Osteocyte (in vitro differentiated cells): Measurements from ENCODE around the gene PCGF1. TPM values are rescaled to one million over a fixed set of nuclear protein-coding genes. Genes with fewer than 3 reads are reported as not detected.

Experiments used
- DNase-seq: peaks from one replicate; pipeline ENCODE4 v3.0.0; 2021; ENCODE audit warnings: mixed read lengths; ENCODE audit not compliant: unreplicated experiment; ENCODE audit errors: extremely low spot score
- H3K27ac Mint-ChIP-seq: one replicate; pipeline ENCODE4 v1.8.0; 2021; ENCODE audit warnings: mild to moderate bottlenecking, mixed read lengths; ENCODE audit not compliant: unreplicated experiment
- H3K27me3 Mint-ChIP-seq: one replicate; pipeline ENCODE4 v1.8.0; 2021; ENCODE audit warnings: mixed read lengths; ENCODE audit not compliant: unreplicated experiment
- H3K36me3 Mint-ChIP-seq: one replicate; pipeline ENCODE4 v1.8.0; 2021; ENCODE audit warnings: mixed read lengths; ENCODE audit not compliant: unreplicated experiment
- H3K4me1 Mint-ChIP-seq: one replicate; pipeline ENCODE4 v1.8.0; 2021; ENCODE audit warnings: mixed read lengths; ENCODE audit not compliant: unreplicated experiment
- H3K4me3 Mint-ChIP-seq: one replicate; pipeline ENCODE4 v1.8.0; 2021; ENCODE audit warnings: mild to moderate bottlenecking, moderate library complexity, mixed read lengths; ENCODE audit not compliant: unreplicated experiment
- H3K9me3 Mint-ChIP-seq: one replicate; pipeline ENCODE4 v1.8.0; 2021; ENCODE audit warnings: mixed read lengths; ENCODE audit not compliant: unreplicated experiment
- total RNA-seq: library from RNA; stranded (reverse); gene quantifications from 2 replicates; pipeline ENCODE4 v1.2.1, GENCODE V29; 2021
- TF ChIP-seq, protein P1 (sequence below): fragments of 200-600 bp; sonication (generic); IDR thresholded peaks from 2 replicates; pipeline ENCODE4 v1.5.0; 2021; ENCODE audit warnings: antibody characterized with exemption, mild to moderate bottlenecking, moderate library complexity

The PCGF1 gene
- total RNA-seq, 1 donor from 2014 or later, result 32.5 TPM

DNA sequence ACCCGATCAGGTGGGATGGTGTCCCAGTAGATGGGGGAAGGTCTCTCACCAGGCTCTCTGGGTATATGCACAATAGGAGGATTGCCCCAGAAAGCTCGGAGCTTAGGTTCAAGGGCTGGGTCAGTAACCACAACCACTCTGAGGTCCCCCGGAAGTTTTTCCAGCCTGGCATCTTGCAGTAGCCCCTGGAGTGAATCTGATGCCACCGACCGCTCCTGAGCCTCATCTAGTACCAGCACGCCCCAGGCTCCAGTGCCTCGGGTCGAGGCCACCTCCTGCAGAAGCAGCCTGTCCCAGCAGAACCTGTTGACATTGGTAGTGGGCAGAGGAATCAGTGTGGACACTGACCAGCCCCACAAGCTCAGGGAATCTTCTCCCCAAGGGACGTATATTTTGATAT lies 16.5 kb upstream of the PCGF1 start:
- Mint-ChIP-seq H3K4me3 (no peak overlapping the region), H3K27me3 (peaks cover 33% of the 10 kb centered on the region), H3K36me3 (peaks cover 17% of the 10 kb centered on the region), H3K9me3 (no peaks in the 10 kb centered on the region), H3K27ac (no peak overlapping the region), H3K4me1 (peaks cover 11% of the 10 kb centered on the region)
- TF ChIP-seq, protein P1, sequence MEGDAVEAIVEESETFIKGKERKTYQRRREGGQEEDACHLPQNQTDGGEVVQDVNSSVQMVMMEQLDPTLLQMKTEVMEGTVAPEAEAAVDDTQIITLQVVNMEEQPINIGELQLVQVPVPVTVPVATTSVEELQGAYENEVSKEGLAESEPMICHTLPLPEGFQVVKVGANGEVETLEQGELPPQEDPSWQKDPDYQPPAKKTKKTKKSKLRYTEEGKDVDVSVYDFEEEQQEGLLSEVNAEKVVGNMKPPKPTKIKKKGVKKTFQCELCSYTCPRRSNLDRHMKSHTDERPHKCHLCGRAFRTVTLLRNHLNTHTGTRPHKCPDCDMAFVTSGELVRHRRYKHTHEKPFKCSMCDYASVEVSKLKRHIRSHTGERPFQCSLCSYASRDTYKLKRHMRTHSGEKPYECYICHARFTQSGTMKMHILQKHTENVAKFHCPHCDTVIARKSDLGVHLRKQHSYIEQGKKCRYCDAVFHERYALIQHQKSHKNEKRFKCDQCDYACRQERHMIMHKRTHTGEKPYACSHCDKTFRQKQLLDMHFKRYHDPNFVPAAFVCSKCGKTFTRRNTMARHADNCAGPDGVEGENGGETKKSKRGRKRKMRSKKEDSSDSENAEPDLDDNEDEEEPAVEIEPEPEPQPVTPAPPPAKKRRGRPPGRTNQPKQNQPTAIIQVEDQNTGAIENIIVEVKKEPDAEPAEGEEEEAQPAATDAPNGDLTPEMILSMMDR, result no peak
- DNase-seq, result no peak

DNA sequence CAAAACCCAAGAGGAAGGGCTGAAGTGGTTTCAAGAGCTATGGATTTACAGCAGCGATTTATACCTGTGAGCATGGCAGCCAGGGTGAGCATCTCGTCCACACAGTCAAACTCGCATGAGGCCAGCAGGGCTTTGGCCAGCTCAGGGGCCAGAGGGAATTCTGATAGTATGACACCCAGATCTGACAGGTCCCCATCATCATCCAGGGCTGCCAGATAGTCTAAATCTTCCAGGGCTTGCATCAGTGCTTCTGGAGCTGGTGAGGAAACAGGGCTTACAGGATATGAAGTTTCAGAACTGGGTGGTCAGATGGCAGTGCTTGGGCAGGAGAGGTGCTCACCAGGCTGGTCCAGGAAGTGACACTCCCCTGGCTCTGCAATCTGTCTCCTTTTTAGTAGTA lies 15.0 kb upstream of the PCGF1 start:
- no peaks in the 10 kb centered on the region for H3K9me3 Mint-ChIP-seq
- no peak for DNase-seq
- no peak overlapping the region for H3K27ac Mint-ChIP-seq
- H3K36me3 Mint-ChIP-seq, result peaks cover 17% of the 10 kb centered on the region
- H3K27me3 Mint-ChIP-seq, result peaks cover 48% of the 10 kb centered on the region
- TF ChIP-seq, protein P1, result no peak
- H3K4me3 Mint-ChIP-seq, result no peak overlapping the region
- no peaks in the 10 kb centered on the region for H3K4me1 Mint-ChIP-seq

DNA sequence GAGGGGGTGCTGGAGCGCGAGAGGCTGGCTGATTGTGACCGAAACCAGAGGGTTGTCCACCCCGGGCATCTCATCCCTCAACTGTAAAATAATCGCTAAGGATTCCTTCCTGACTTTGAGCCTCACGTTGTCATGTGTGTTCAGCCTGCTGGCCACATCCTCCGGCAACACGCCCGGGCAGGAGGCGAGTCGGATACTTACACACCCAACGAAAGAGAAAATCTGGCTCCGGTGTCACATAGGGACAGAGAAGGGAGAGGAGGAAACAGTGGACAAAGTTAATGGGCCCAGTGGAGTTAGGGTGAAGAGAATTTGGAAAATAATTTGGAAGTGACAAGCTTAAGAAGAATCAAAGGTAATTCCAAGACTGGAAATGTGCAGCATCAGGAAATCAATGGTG lies 9.2 kb upstream of the PCGF1 start:
- no peak overlapping the region for H3K27ac Mint-ChIP-seq
- H3K36me3 Mint-ChIP-seq, result no peaks in the 10 kb centered on the region
- DNase-seq, result no peak
- peaks cover 76% of the 10 kb centered on the region for H3K27me3 Mint-ChIP-seq
- TF ChIP-seq, protein P1, result no peak
- H3K4me1 Mint-ChIP-seq, result peaks cover 11% of the 10 kb centered on the region
- no peaks in the 10 kb centered on the region for H3K9me3 Mint-ChIP-seq
- H3K4me3 Mint-ChIP-seq, result no peak overlapping the region

DNA sequence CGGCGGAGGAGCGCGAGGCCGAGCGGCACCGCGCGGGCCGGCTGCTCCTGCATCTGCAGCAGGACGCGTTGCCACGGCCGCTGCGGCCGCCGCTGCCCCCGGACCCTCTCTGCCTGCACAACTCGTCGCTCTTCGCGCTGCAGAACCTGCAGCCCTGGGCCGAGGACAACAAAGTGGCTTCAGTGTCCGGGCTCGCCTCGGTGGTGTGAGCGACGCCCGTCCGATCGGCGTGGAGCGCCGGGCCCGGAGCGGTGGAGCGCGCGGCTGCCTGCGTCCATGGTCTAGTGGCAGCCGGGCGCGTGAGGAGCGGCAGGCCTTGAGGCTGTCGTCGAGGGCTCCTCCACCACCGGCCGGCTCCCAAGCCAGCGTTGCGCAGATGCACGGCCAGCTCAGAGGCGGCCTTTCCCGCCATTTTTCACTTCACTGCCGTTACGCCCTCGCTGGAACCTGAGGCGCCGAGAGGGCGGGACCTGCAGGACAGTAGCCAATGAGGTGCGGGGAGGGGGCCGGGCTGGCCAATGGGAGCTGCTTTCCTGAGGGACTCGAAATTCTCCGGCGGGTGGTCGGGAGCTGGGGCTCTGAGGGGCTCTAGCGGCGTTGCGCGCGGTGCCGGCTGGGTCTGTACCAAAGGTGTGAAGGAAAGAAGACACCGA lies 8.6 kb upstream of the PCGF1 start:
- Mint-ChIP-seq H3K27me3 (peaks cover 80% of the 10 kb centered on the region), H3K9me3 (no peaks in the 10 kb centered on the region), H3K36me3 (no peaks in the 10 kb centered on the region), H3K4me1 (peaks cover 11% of the 10 kb centered on the region), H3K27ac (no peak overlapping the region), H3K4me3 (peak overlapping the region; percentile 29)
- DNase-seq, result no peak
- TF ChIP-seq, protein P1, result no peak

DNA sequence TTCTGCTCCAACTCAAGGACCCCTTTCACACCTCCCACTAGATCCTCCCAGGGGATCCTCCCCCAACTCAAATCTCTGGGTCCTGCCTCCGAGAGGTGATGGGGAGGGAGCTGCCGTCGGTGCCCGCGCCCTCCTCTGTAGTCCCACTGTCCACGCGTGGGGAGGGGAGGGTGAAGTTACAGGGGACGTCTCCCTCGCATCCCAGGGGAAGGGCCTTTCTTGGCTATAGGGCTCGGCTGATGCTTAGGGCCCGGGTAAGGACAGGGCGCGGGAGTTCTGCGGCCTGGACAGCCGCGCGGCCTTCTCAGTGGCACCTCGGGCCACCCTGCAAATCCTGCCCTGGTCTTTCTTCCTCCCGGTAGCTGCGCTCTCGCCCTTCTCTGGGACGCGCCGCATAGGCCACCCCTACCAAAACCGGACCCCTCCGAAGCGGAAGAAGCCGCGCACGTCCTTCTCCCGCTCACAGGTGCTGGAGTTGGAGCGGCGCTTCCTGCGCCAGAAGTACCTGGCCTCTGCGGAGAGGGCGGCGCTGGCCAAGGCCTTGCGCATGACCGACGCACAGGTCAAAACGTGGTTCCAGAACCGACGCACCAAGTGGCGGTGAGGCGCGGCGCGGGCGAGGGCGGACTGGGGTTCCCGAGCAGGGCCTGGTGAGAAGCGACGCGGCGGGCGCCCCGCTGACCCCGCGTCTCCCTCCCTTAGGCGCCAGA lies 7.9 kb upstream of the PCGF1 start:
- TF ChIP-seq, protein P1, result no peak
- no peak for DNase-seq
- H3K4me3 Mint-ChIP-seq, result peak overlapping the region; percentile 29
- no peaks in the 10 kb centered on the region for H3K9me3 Mint-ChIP-seq
- H3K4me1 Mint-ChIP-seq, result peaks cover 11% of the 10 kb centered on the region
- no peaks in the 10 kb centered on the region for H3K36me3 Mint-ChIP-seq
- H3K27ac Mint-ChIP-seq, result no peak overlapping the region
- peaks cover 80% of the 10 kb centered on the region for H3K27me3 Mint-ChIP-seq
